DND-41 (cell line): ENCODE results near the gene PRRX2.

Experiments
- CTCF ChIP-seq: IDR thresholded peaks from 2 replicates; pipeline ENCODE4 v1.5.1; 2012; ENCODE audit warnings: borderline replicate concordance, low read length, moderate library complexity, mild to moderate bottlenecking; ENCODE audit not compliant: poor library complexity, severe bottlenecking; ENCODE audit errors: extremely low read depth
- EZH2 ChIP-seq: IDR thresholded peaks from 3 replicates; pipeline ENCODE4 v1.6.1; 2012; ENCODE audit warnings: borderline replicate concordance, low read depth, mild to moderate bottlenecking, moderate library complexity, low read length, inconsistent platforms; ENCODE audit not compliant: severe bottlenecking

- TF ChIP-seq CTCF (no peak), EZH2 (no peak)
These were observed 80.8 kb downstream of the PRRX2 start for GRCh38 chr9:129746092-129746777.
